Measurements from ENCODE around the gene BLOC1S1.

GRCh38 chr12:55687746-55688145 lies 28.1 kb upstream of the BLOC1S1 start:
- TF ChIP-seq, protein P1, sequence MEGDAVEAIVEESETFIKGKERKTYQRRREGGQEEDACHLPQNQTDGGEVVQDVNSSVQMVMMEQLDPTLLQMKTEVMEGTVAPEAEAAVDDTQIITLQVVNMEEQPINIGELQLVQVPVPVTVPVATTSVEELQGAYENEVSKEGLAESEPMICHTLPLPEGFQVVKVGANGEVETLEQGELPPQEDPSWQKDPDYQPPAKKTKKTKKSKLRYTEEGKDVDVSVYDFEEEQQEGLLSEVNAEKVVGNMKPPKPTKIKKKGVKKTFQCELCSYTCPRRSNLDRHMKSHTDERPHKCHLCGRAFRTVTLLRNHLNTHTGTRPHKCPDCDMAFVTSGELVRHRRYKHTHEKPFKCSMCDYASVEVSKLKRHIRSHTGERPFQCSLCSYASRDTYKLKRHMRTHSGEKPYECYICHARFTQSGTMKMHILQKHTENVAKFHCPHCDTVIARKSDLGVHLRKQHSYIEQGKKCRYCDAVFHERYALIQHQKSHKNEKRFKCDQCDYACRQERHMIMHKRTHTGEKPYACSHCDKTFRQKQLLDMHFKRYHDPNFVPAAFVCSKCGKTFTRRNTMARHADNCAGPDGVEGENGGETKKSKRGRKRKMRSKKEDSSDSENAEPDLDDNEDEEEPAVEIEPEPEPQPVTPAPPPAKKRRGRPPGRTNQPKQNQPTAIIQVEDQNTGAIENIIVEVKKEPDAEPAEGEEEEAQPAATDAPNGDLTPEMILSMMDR (conservative IDR thresholded peaks at IDR 0.05; ENCODE audit: low read length), result no peak
- no peak for TF ChIP-seq EZH2phosphoT487 (IDR thresholded peaks at IDR 0.05; ENCODE audit: borderline replicate concordance)
